GM12875 (cell line): ENCODE results near the gene THUMPD1.

Source experiments
- H3K4me3 ChIP-seq: one replicate; pipeline ENCODE4 v1.5.1; 2011; ENCODE audit warnings: low read depth, low read length, control low read depth
- CTCF ChIP-seq: IDR thresholded peaks from 2 replicates; pipeline ENCODE4 v1.5.1; 2011; ENCODE audit warnings: low read depth, mild to moderate bottlenecking, control low read depth, inconsistent platforms, low read length, moderate library complexity, borderline replicate concordance; ENCODE audit not compliant: insufficient read depth

The THUMPD1 gene

GRCh38 chr16:20740901-20741521 lies 607 bp downstream of the THUMPD1 start:
- no peak for TF ChIP-seq CTCF
- peak overlapping the region; percentile 94 for H3K4me3 ChIP-seq

- peak; percentile 16; the same call in 1 of the 2 replicates for TF ChIP-seq CTCF
- peak overlapping the region; percentile 94 for H3K4me3 ChIP-seq
Observed at GRCh38 chr16:20740007-20740883, 1.4 kb downstream of the THUMPD1 start.

- H3K4me3 ChIP-seq: no peak overlapping the region
- TF ChIP-seq CTCF: no peak
Observed at GRCh38 chr16:20735490-20735889, 6.1 kb downstream of the THUMPD1 start.

GRCh38 chr16:20734782-20735181 lies 6.8 kb downstream of the THUMPD1 start:
- no peak for TF ChIP-seq CTCF
- H3K4me3 ChIP-seq: no peak overlapping the region

GRCh38 chr16:20734056-20734455 lies 7.6 kb downstream of the THUMPD1 start:
- no peak overlapping the region for H3K4me3 ChIP-seq
- TF ChIP-seq CTCF: no peak

GRCh38 chr16:20729141-20729540 lies 12.5 kb downstream of the THUMPD1 start:
- no peak overlapping the region for H3K4me3 ChIP-seq
- TF ChIP-seq CTCF: no peak

GRCh38 chr16:20727181-20727580 lies 14.4 kb downstream of the THUMPD1 start:
- no peak overlapping the region for H3K4me3 ChIP-seq
- no peak for TF ChIP-seq CTCF
